ENCODE data around the gene PYM1. TPM values are rescaled to one million over a fixed set of nuclear protein-coding genes. Genes with fewer than 3 reads are reported as not detected.
"Not testable (repeated sequence)": the region's sequence is repeated elsewhere in the genome, so short reads cannot be mapped to it uniquely, and the experiment has no call there.

PYM1 gene
- total RNA-seq, 1 experiment from 2014 or later = 33.6 TPM

GRCh38 chr12:55925870-55926737 is 1.6 kb downstream of the PYM1 start:
- Mint-ChIP-seq H3K27ac (ENCODE audit: unreplicated experiment) (peak overlapping the region; percentile 95), H3K9me3 (ENCODE audit: low read depth, unreplicated experiment) (no peaks in the 10 kb centered on the region), H3K4me1 (ENCODE audit: low read depth, unreplicated experiment) (peaks cover 29% of the 10 kb centered on the region), H3K27me3 (ENCODE audit: unreplicated experiment) (no peaks in the 10 kb centered on the region), H3K4me3 (ENCODE audit: low read depth, unreplicated experiment) (peak overlapping the region; percentile 95), H3K36me3 (ENCODE audit: insufficient read depth, unreplicated experiment) (peaks cover 52% of the 10 kb centered on the region)
- CTCF ChIA-PET = interaction anchor here (0.5 to 1.4 kb wide), 10 partner anchors 36 to 728 kb away, joined by 3 to 11 read pairs (median 5); partner anchors contain the start of genes DNAJC14, ORMDL2 and SARNP
- BruUV-seq (replicated peaks) = TSS peak; percentile 54
- TF ChIP-seq CTCF (IDR thresholded peaks at IDR 0.05; ENCODE audit: unreplicated experiment) = no peak
- no peak for DNase-seq
- intact Hi-C loops (cut with micrococcal nuclease; ENCODE audit: unreplicated experiment) = loop anchor here (2.0 kb wide), 2 partner anchors 47 to 97 kb away; partner anchors contain the start of gene DNAJC14

- no peak for TF ChIP-seq CTCF (IDR thresholded peaks at IDR 0.05; ENCODE audit: unreplicated experiment)
- H3K27me3 Mint-ChIP-seq (ENCODE audit: unreplicated experiment) = no peaks in the 10 kb centered on the region
- peak overlapping the region; percentile 95 for H3K4me3 Mint-ChIP-seq (ENCODE audit: low read depth, unreplicated experiment)
- peak overlapping the region; percentile 95 for H3K27ac Mint-ChIP-seq (ENCODE audit: unreplicated experiment)
- no peak for DNase-seq
- CTCF ChIA-PET = interaction anchor here (0.5 to 0.7 kb wide), 3 partner anchors 155 to 513 kb away, joined by 3 to 4 read pairs (median 3); a partner anchor contains a TSS
- H3K9me3 Mint-ChIP-seq (ENCODE audit: low read depth, unreplicated experiment) = no peaks in the 10 kb centered on the region
- peaks cover 50% of the 10 kb centered on the region for H3K36me3 Mint-ChIP-seq (ENCODE audit: insufficient read depth, unreplicated experiment)
- no TSS peak for BruUV-seq (replicated peaks)
- peaks cover 22% of the 10 kb centered on the region for H3K4me1 Mint-ChIP-seq (ENCODE audit: low read depth, unreplicated experiment)
- intact Hi-C loops (cut with micrococcal nuclease; ENCODE audit: unreplicated experiment) = no loop called here
These were observed 2.3 kb downstream of the PYM1 start for GRCh38 chr12:55925371-55925770.

- H3K9me3 Mint-ChIP-seq (ENCODE audit: low read depth, unreplicated experiment); intact Hi-C loops (cut with micrococcal nuclease; ENCODE audit: unreplicated experiment); H3K4me3 Mint-ChIP-seq (ENCODE audit: low read depth, unreplicated experiment); DNase-seq; H3K27ac Mint-ChIP-seq (ENCODE audit: unreplicated experiment); BruUV-seq (replicated peaks); H3K27me3 Mint-ChIP-seq (ENCODE audit: unreplicated experiment): not testable (repeated sequence)
- CTCF ChIA-PET = interaction anchor here (0.7 kb wide), 2 partner anchors 28 to 277 kb away, joined by 3 to 4 read pairs; no protein-coding TSS in a partner anchor
- H3K4me1 Mint-ChIP-seq (ENCODE audit: low read depth, unreplicated experiment) = peaks cover 14% of the 10 kb centered on the region
- H3K36me3 Mint-ChIP-seq (ENCODE audit: insufficient read depth, unreplicated experiment) = peaks cover 50% of the 10 kb centered on the region
These were observed 4.0 kb downstream of the PYM1 start for GRCh38 chr12:55923648-55924047.

- TF ChIP-seq CTCF (IDR thresholded peaks at IDR 0.05; ENCODE audit: unreplicated experiment) = no peak
- CTCF ChIA-PET = interaction anchor here (1.2 kb wide), 1 partner anchor 11 kb away, joined by 3 read pairs; no protein-coding TSS in a partner anchor
- no peaks in the 10 kb centered on the region for H3K27me3 Mint-ChIP-seq (ENCODE audit: unreplicated experiment)
These were observed 5.6 kb downstream of the PYM1 start for GRCh38 chr12:55922126-55922525.

GRCh38 chr12:55919032-55919431 is 8.7 kb downstream of the PYM1 start:
- H3K9me3 Mint-ChIP-seq (ENCODE audit: low read depth, unreplicated experiment); BruUV-seq (replicated peaks); H3K4me3 Mint-ChIP-seq (ENCODE audit: low read depth, unreplicated experiment); H3K27ac Mint-ChIP-seq (ENCODE audit: unreplicated experiment); H3K27me3 Mint-ChIP-seq (ENCODE audit: unreplicated experiment); intact Hi-C loops (cut with micrococcal nuclease; ENCODE audit: unreplicated experiment); CTCF ChIA-PET: not testable (repeated sequence)
- Mint-ChIP-seq H3K4me1 (ENCODE audit: low read depth, unreplicated experiment) (peaks cover 18% of the 10 kb centered on the region), H3K36me3 (ENCODE audit: insufficient read depth, unreplicated experiment) (peaks cover 13% of the 10 kb centered on the region)
- DNase-seq = peak; percentile 24

More at GRCh38 chr12:55922126-55922525, 5.6 kb downstream of the PYM1 start:
- H3K9me3 Mint-ChIP-seq (ENCODE audit: low read depth, unreplicated experiment) = no peaks in the 10 kb centered on the region
- intact Hi-C loops (cut with micrococcal nuclease; ENCODE audit: unreplicated experiment) = no loop called here
- no TSS peak for BruUV-seq (replicated peaks)
- H3K4me3 Mint-ChIP-seq (ENCODE audit: low read depth, unreplicated experiment) = no peak overlapping the region
- H3K36me3 Mint-ChIP-seq (ENCODE audit: insufficient read depth, unreplicated experiment) = peaks cover 38% of the 10 kb centered on the region
- H3K27ac Mint-ChIP-seq (ENCODE audit: unreplicated experiment) = no peak overlapping the region
- no peak for DNase-seq
- peaks cover 14% of the 10 kb centered on the region for H3K4me1 Mint-ChIP-seq (ENCODE audit: low read depth, unreplicated experiment)
